ENCODE data around the gene NREP.

The NREP gene

GRCh38 chr5:111764019-111764418, 7.0 kb upstream of the NREP start:
- DNase-seq = no peak

GRCh38 chr5:111762895-111763294, 5.9 kb upstream of the NREP start:
- DNase-seq = no peak

GRCh38 chr5:111758284-111758628, 1.3 kb upstream of the NREP start:
- no peak for DNase-seq

DNA sequence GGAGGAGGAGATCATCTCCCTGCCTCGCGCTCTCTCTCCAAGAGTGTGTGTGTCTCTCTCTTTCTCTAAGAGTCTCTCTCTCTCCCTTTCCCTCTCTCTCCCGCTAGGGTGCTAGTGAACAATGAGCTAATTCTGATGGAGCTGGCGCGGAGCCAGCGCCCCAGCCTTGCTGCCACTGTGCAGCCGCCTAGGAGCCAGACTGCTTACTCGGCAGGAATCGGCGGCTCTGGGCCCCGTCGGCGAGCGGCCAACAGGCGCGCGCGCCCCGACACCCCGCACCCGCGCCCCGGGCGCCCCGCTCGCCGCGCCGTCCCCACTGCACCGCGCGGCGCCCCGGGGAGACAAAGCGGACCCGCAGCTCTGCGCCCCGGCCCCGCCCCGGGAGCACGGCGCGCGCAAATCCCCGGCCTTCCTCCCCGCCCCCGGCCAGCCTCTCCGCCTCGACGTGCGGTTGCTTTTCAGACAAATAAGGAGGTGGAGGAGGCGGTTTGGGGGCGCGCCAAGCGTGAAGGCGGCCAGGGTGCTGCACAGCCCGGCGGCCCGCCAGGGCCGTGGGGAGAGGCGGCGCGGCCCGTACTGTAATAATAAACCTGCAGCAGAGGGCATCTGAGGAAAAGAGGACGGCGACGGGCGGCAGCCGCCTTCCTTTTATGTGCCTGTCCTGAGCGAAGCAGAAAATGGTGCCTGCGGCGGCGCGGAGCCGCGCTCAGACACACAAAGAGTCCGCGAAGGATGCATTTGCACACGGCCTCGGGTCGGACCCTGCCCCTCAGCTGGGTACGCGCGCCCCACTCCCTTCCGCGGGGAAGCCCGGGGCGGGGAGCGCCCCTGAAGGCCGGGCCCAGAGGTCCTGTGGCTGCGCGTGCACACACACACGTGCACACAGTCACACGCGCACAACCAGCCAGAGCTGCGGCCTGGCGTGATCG, 625 bp upstream of the NREP start:
- peak; percentile 73 for DNase-seq

GRCh38 chr5:111755942-111756381, 1.0 kb downstream of the NREP start:
- no peak for DNase-seq

- no peak for DNase-seq
Measured at GRCh38 chr5:111755345-111755941, 1.6 kb downstream of the NREP start.

DNA sequence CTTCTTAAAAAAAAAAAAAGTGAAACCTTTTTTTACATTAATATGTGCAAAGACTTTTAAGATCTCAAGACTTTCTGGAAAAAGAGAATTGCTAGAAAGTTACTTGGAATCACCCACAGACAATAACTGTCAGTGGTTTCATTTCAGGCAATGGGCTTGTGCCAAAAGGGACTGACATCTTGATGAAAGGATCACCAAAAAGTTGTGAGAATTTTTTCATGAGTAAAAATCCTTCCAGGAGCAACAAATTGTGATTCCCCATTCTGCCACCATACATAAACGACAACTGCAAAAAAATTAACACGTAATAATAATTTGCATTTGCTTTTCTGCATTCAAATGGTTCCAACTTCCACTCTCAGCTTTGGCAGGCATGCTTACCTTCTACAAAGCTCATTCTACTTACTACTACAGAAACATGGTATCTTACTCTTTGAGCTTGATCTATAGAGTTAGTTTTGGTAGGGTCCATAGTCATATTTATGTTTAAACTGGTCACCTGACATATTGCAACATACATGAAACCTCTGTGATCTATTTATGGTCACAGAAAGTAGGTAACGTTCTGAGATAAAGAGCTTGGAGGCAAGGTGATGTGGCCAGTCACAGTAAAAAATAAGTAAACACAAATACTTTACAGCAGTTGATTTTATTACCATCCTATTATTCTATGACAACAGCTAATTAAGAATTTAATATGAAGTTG, 3.0 kb downstream of the NREP start:
- no peak for DNase-seq

- DNase-seq = no peak
Measured at GRCh38 chr5:111752426-111752965, 4.5 kb downstream of the NREP start.

- no peak for DNase-seq
Measured at GRCh38 chr5:111749303-111750026, 7.5 kb downstream of the NREP start.

- no peak for DNase-seq
Measured at GRCh38 chr5:111748304-111748763, 8.7 kb downstream of the NREP start.

DNA sequence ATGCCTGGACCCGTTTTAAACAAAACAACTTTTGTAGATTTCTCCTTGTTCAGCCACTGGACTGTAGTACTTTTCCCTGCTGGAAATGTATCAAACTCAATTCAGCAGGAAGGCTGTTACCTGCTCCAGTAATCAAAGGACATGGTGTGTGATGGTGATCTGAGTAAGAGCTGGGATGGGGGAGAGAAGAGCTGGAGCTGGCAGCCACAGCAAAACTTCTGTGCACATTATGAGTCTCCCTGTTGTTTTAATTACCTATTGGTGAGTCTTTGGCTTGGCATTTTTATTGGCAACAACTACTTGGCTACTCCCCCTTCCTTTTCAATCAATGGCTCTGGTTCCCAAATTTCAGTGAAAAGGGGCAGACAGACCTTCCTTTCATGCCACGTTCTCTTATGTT, 9.7 kb downstream of the NREP start:
- no peak for DNase-seq

GRCh38 chr5:111746791-111747190, 10.2 kb downstream of the NREP start:
- no peak for DNase-seq

DNA sequence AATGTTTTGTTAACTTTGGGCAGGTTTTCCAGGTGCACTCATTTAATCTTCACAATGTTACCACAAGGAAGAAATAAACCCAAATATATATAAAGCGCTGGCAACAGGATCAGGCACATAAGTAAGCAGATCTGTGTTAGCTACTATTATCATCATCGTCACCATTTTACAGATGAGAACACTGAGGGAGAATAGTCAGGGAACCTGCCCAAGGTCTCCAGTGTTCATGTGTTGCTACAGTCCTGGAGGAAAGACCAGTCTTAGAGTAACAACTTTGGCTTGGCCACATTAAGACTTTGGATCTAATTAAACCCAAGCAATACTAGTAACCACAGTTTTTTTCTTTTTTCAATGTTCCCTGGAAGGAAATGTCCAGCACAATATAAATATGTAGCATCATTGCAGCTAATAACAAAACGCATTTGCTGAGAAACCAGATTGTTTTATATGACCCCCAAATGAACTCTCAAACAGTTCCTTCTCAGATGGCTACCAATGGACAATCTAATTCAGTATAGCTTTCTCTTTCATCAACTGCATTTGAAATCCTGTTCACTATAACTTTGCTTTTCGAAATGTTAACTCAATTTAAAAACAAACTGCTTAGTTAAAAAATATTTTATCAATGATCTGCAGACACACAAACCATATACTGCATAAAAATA, 11.8 kb downstream of the NREP start:
- DNase-seq = no peak

DNA sequence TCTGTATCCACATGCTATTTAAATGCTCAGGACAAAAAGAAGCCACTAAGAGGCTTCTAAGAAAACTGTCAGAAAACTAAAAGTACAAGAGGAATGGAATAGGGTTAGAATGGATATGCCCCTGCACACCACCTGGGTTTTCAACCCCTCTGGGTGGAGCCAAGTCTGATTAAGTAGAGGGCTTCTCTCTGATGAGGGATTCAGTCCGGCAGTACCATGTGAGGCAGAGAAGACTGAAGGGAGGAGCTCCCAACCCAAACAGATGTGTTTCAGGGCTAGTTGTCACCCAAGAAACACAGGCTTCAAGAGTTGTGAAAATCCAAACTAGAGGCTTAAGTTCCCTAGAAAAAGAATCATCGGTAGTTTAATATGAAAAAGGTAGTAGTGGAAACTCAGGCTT, 12.5 kb downstream of the NREP start:
- DNase-seq = no peak

DNA sequence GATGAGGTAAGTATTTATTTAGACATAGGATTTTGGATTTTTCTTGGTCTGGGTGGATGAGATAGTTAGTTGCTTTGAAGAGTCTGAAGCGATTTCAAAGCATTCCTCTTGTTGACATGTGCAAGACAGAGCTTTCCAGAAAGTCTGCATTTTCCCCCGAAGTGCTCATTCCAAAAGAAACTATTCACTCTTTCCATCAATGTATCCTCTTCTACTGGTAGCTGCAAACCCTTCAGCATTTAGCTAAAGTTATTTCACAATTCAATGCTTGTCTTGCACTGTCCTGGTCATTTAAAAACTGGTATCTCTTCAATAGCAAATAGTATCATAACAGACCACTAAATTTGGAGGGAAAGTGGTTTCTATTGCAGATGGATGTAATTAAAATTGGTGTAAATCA, 13.0 kb downstream of the NREP start:
- DNase-seq = no peak

GRCh38 chr5:111743512-111743911, 13.5 kb downstream of the NREP start:
- DNase-seq = no peak

GRCh38 chr5:111742177-111742994, 14.6 kb downstream of the NREP start:
- no peak for DNase-seq

- DNase-seq = no peak
Measured at GRCh38 chr5:111741278-111741677, 15.7 kb downstream of the NREP start.

GRCh38 chr5:111739416-111739815, 17.6 kb downstream of the NREP start:
- no peak for DNase-seq

- no peak for DNase-seq
Measured at GRCh38 chr5:111738118-111738517, 18.9 kb downstream of the NREP start.

DNA sequence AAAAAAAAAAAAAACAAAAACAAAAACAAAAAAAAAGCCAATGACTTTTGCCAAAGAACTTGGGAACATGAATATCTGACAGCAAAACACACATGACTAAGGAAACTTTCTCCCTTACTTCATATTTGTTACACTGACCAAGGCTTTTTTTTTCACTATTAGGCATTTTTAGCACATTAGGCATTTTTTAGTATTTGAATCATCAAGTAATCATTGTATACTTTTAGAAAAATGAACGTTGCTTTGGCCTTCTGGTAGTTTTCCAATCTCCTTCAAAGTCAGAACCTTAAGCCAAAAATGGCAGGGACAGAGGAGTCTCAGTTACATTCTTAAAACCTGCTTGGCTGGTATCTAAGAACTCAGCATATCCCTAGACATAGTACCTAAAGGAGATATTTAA, 19.3 kb downstream of the NREP start:
- DNase-seq = no peak

Measured in NCI-H524 treated with DMSO at 0.1 percent for 48 hours (cell line).